ENCODE results near the gene HARS1.
"Not testable (repeated sequence)": the region's sequence is repeated elsewhere in the genome, so short reads cannot be mapped to it uniquely, and the experiment has no call there.

HARS1 gene

GRCh38 chr5:140690941-140691924 is at the start of gene HARS1, which contains the start of gene HARS2:
TSS of gene HARS1 (minus strand) at chr5:140691370. CDS start at chr5:140691304, 66 bp downstream.
TSS of gene HARS2 (plus strand) at chr5:140691455. CDS start at chr5:140691649, 194 bp downstream.
- Histone ChIP-seq H3K27me3 (ENCODE audit: control insufficient read depth in 2 of 2, insufficient read depth in 2 of 2, low read length in 2 of 2) (no peaks in the 10 kb centered on the region), H3K4me3 (ENCODE audit: low read length in 2 of 2) (peak within 1 kb of the TSS; percentile 93 to 94), H3K36me3 (ENCODE audit: control insufficient read depth in 2 of 2, insufficient read depth in 2 of 2, low read length in 2 of 2) (peaks cover 31% of the 10 kb centered on the region in 2 donors), H3K4me1 (ENCODE audit: control insufficient read depth in 2 of 2, insufficient read depth in 2 of 2, low read length in 2 of 2) (peaks cover 10 to 11% of the 10 kb centered on the region in 2 donors), H3K27ac (ENCODE audit: low read depth in 2 of 2, low read length in 2 of 2) (peak within 1 kb of the TSS; percentile 87 to 92), H3K9me3 (ENCODE audit: control insufficient read depth in 2 of 2, low read length in 2 of 2) (no peaks in the 10 kb centered on the region), H3K9ac (ENCODE audit: low read depth in 1 of 2, low read length in 2 of 2) (peak within 1 kb of the TSS; percentile 80 to 92)

- no peak overlapping the region for H3K9ac ChIP-seq (ENCODE audit: low read depth in 1 of 2, low read length in 2 of 2)
- H3K27ac ChIP-seq (ENCODE audit: low read depth in 2 of 2, low read length in 2 of 2): no peak overlapping the region
- peaks cover 0 to 3% of the 10 kb centered on the region in 2 donors for H3K27me3 ChIP-seq (ENCODE audit: control insufficient read depth in 2 of 2, insufficient read depth in 2 of 2, low read length in 2 of 2)
- no peaks in the 10 kb centered on the region for H3K9me3 ChIP-seq (ENCODE audit: control insufficient read depth in 2 of 2, low read length in 2 of 2)
- no peaks in the 10 kb centered on the region for H3K4me1 ChIP-seq (ENCODE audit: control insufficient read depth in 2 of 2, insufficient read depth in 2 of 2, low read length in 2 of 2)
- no peaks in the 10 kb centered on the region for H3K36me3 ChIP-seq (ENCODE audit: control insufficient read depth in 2 of 2, insufficient read depth in 2 of 2, low read length in 2 of 2)
- H3K4me3 ChIP-seq (ENCODE audit: low read length in 2 of 2): no peak overlapping the region
Measured at GRCh38 chr5:140737486-140737885, 46.3 kb upstream of the HARS1 start.

GRCh38 chr5:140734354-140734753 is 43.2 kb upstream of the HARS1 start:
- Histone ChIP-seq H3K4me1 (ENCODE audit: control insufficient read depth in 2 of 2, insufficient read depth in 2 of 2, low read length in 2 of 2) (no peaks in the 10 kb centered on the region), H3K36me3 (ENCODE audit: control insufficient read depth in 2 of 2, insufficient read depth in 2 of 2, low read length in 2 of 2) (no peaks in the 10 kb centered on the region), H3K9me3 (ENCODE audit: control insufficient read depth in 2 of 2, low read length in 2 of 2) (no peaks in the 10 kb centered on the region), H3K27me3 (ENCODE audit: control insufficient read depth in 2 of 2, insufficient read depth in 2 of 2, low read length in 2 of 2) (peaks cover 0 to 3% of the 10 kb centered on the region in 2 donors), H3K9ac (ENCODE audit: low read depth in 1 of 2, low read length in 2 of 2) (no peak overlapping the region), H3K4me3 (ENCODE audit: low read length in 2 of 2) (no peak overlapping the region), H3K27ac (ENCODE audit: low read depth in 2 of 2, low read length in 2 of 2) (no peak overlapping the region)

GRCh38 chr5:140733098-140733497 is 41.9 kb upstream of the HARS1 start:
- Histone ChIP-seq H3K27me3 (ENCODE audit: control insufficient read depth in 2 of 2, insufficient read depth in 2 of 2, low read length in 2 of 2) (peaks cover 0 to 3% of the 10 kb centered on the region in 2 donors), H3K9me3 (ENCODE audit: control insufficient read depth in 2 of 2, low read length in 2 of 2) (no peaks in the 10 kb centered on the region)

GRCh38 chr5:140725799-140726471 is 34.8 kb upstream of the HARS1 start:
- Histone ChIP-seq H3K9ac (ENCODE audit: low read depth in 1 of 2, low read length in 2 of 2) (no peak overlapping the region), H3K36me3 (ENCODE audit: control insufficient read depth in 2 of 2, insufficient read depth in 2 of 2, low read length in 2 of 2) (no peaks in the 10 kb centered on the region), H3K4me1 (ENCODE audit: control insufficient read depth in 2 of 2, insufficient read depth in 2 of 2, low read length in 2 of 2) (no peaks in the 10 kb centered on the region), H3K27ac (ENCODE audit: low read depth in 2 of 2, low read length in 2 of 2) (no peak overlapping the region), H3K27me3 (ENCODE audit: control insufficient read depth in 2 of 2, insufficient read depth in 2 of 2, low read length in 2 of 2) (no peaks in the 10 kb centered on the region), H3K9me3 (ENCODE audit: control insufficient read depth in 2 of 2, low read length in 2 of 2) (no peaks in the 10 kb centered on the region), H3K4me3 (ENCODE audit: low read length in 2 of 2) (no peak overlapping the region)

More at GRCh38 chr5:140733098-140733497, 41.9 kb upstream of the HARS1 start:
- Histone ChIP-seq H3K4me1 (ENCODE audit: control insufficient read depth in 2 of 2, insufficient read depth in 2 of 2, low read length in 2 of 2) (no peaks in the 10 kb centered on the region), H3K27ac (ENCODE audit: low read depth in 2 of 2, low read length in 2 of 2) (no peak overlapping the region), H3K9ac (ENCODE audit: low read depth in 1 of 2, low read length in 2 of 2) (no peak overlapping the region), H3K4me3 (ENCODE audit: low read length in 2 of 2) (no peak overlapping the region), H3K36me3 (ENCODE audit: control insufficient read depth in 2 of 2, insufficient read depth in 2 of 2, low read length in 2 of 2) (no peaks in the 10 kb centered on the region)

- not testable (repeated sequence) for H3K9ac ChIP-seq (ENCODE audit: low read depth in 1 of 2, low read length in 2 of 2); H3K4me3 ChIP-seq (ENCODE audit: low read length in 2 of 2); H3K27ac ChIP-seq (ENCODE audit: low read depth in 2 of 2, low read length in 2 of 2); H3K9me3 ChIP-seq (ENCODE audit: control insufficient read depth in 2 of 2, low read length in 2 of 2); H3K27me3 ChIP-seq (ENCODE audit: control insufficient read depth in 2 of 2, insufficient read depth in 2 of 2, low read length in 2 of 2); H3K36me3 ChIP-seq (ENCODE audit: control insufficient read depth in 2 of 2, insufficient read depth in 2 of 2, low read length in 2 of 2); H3K4me1 ChIP-seq (ENCODE audit: control insufficient read depth in 2 of 2, insufficient read depth in 2 of 2, low read length in 2 of 2)
Measured at GRCh38 chr5:140721395-140721794, 30.2 kb upstream of the HARS1 start.

- not testable (repeated sequence) for H3K27ac ChIP-seq (ENCODE audit: low read depth in 2 of 2, low read length in 2 of 2); H3K9me3 ChIP-seq (ENCODE audit: control insufficient read depth in 2 of 2, low read length in 2 of 2); H3K27me3 ChIP-seq (ENCODE audit: control insufficient read depth in 2 of 2, insufficient read depth in 2 of 2, low read length in 2 of 2); H3K4me1 ChIP-seq (ENCODE audit: control insufficient read depth in 2 of 2, insufficient read depth in 2 of 2, low read length in 2 of 2); H3K36me3 ChIP-seq (ENCODE audit: control insufficient read depth in 2 of 2, insufficient read depth in 2 of 2, low read length in 2 of 2); H3K4me3 ChIP-seq (ENCODE audit: low read length in 2 of 2); H3K9ac ChIP-seq (ENCODE audit: low read depth in 1 of 2, low read length in 2 of 2)
Measured at GRCh38 chr5:140720738-140721137, 29.6 kb upstream of the HARS1 start.

GRCh38 chr5:140718266-140718592 is 27.1 kb upstream of the HARS1 start:
- Histone ChIP-seq H3K27ac (ENCODE audit: low read depth in 2 of 2, low read length in 2 of 2) (peak overlapping the region; percentile 90 to 96), H3K9me3 (ENCODE audit: control insufficient read depth in 2 of 2, low read length in 2 of 2) (no peaks in the 10 kb centered on the region), H3K27me3 (ENCODE audit: control insufficient read depth in 2 of 2, insufficient read depth in 2 of 2, low read length in 2 of 2) (no peaks in the 10 kb centered on the region), H3K36me3 (ENCODE audit: control insufficient read depth in 2 of 2, insufficient read depth in 2 of 2, low read length in 2 of 2) (no peaks in the 10 kb centered on the region), H3K9ac (ENCODE audit: low read depth in 1 of 2, low read length in 2 of 2) (peak overlapping the region; percentile 68 to 79), H3K4me3 (ENCODE audit: low read length in 2 of 2) (peak overlapping the region; percentile 68 to 75), H3K4me1 (ENCODE audit: control insufficient read depth in 2 of 2, insufficient read depth in 2 of 2, low read length in 2 of 2) (peaks cover 2 to 7% of the 10 kb centered on the region in 2 donors)

- not testable (repeated sequence) for H3K9ac ChIP-seq (ENCODE audit: low read depth in 1 of 2, low read length in 2 of 2); H3K9me3 ChIP-seq (ENCODE audit: control insufficient read depth in 2 of 2, low read length in 2 of 2); H3K4me3 ChIP-seq (ENCODE audit: low read length in 2 of 2); H3K36me3 ChIP-seq (ENCODE audit: control insufficient read depth in 2 of 2, insufficient read depth in 2 of 2, low read length in 2 of 2); H3K27me3 ChIP-seq (ENCODE audit: control insufficient read depth in 2 of 2, insufficient read depth in 2 of 2, low read length in 2 of 2); H3K27ac ChIP-seq (ENCODE audit: low read depth in 2 of 2, low read length in 2 of 2); H3K4me1 ChIP-seq (ENCODE audit: control insufficient read depth in 2 of 2, insufficient read depth in 2 of 2, low read length in 2 of 2)
Measured at GRCh38 chr5:140716238-140716637, 25.1 kb upstream of the HARS1 start.

- Histone ChIP-seq H3K36me3 (ENCODE audit: control insufficient read depth in 2 of 2, insufficient read depth in 2 of 2, low read length in 2 of 2) (no peaks in the 10 kb centered on the region), H3K9ac (ENCODE audit: low read depth in 1 of 2, low read length in 2 of 2) (no peak overlapping the region), H3K4me3 (ENCODE audit: low read length in 2 of 2) (no peak overlapping the region), H3K27ac (ENCODE audit: low read depth in 2 of 2, low read length in 2 of 2) (no peak overlapping the region), H3K27me3 (ENCODE audit: control insufficient read depth in 2 of 2, insufficient read depth in 2 of 2, low read length in 2 of 2) (no peaks in the 10 kb centered on the region), H3K4me1 (ENCODE audit: control insufficient read depth in 2 of 2, insufficient read depth in 2 of 2, low read length in 2 of 2) (peaks cover 4 to 5% of the 10 kb centered on the region in 2 donors), H3K9me3 (ENCODE audit: control insufficient read depth in 2 of 2, low read length in 2 of 2) (no peaks in the 10 kb centered on the region)
Measured at GRCh38 chr5:140713562-140714094, 22.5 kb upstream of the HARS1 start.
